ENCODE results near the gene ATP5IF1. TPM values are rescaled to one million over a fixed set of nuclear protein-coding genes. Genes with fewer than 3 reads are reported as not detected.

The ATP5IF1 gene
- total and polyA plus RNA-seq, 2 donors from 2014 or later: 172 to 906 TPM

DNA sequence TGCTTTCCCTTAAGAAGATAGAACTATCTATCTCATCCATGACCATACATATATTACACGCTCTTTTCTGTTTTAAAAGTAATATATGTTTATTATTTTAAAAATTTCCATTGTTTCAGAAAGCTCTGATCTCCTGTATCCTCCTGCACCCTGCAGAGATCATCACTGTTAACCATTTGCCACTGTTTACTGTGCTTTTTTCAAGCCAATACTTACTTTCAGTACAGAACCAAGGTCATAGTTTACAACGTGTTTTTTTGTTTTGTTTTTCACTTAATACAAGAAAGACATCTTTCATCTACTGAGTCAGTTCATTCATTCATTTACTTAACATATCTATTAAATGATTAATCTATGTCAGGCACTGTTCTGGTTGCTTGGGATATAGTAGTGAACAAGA, 33.6 kb downstream of the ATP5IF1 start:
- FAIRE-seq (no peak), DNase-seq (no peak)
- peaks cover 0 to 14% (median 7%) of the 10 kb centered on the region in 3 donors for H3K4me1 ChIP-seq (ENCODE audit: control insufficient read depth in 2 of 3, insufficient read depth in 2 of 3, low read depth in 1 of 3, low read length in 3 of 3)
- H3K4me3 ChIP-seq (ENCODE audit: low read length in 3 of 3): no peak overlapping the region
- no peaks in the 10 kb centered on the region for H3K27me3 ChIP-seq (ENCODE audit: control insufficient read depth, insufficient read depth, low read length)
- H3K9me3 ChIP-seq (ENCODE audit: control insufficient read depth in 2 of 3, insufficient read depth in 1 of 3, low read length in 3 of 3): no peaks in the 10 kb centered on the region
- H3K36me3 ChIP-seq (ENCODE audit: control insufficient read depth in 2 of 3, insufficient read depth in 3 of 3, low read length in 3 of 3): peaks cover 2 to 20% (median 16%) of the 10 kb centered on the region in 3 donors
- no peak overlapping the region for H3K27ac ChIP-seq (ENCODE audit: low read depth in 2 of 2, low read length in 2 of 2)
- intact Hi-C loops (cut with DNase I): no loop called here
- no peak overlapping the region for H3K9ac ChIP-seq (ENCODE audit: low read length in 3 of 3)
- TF ChIP-seq, protein P1, sequence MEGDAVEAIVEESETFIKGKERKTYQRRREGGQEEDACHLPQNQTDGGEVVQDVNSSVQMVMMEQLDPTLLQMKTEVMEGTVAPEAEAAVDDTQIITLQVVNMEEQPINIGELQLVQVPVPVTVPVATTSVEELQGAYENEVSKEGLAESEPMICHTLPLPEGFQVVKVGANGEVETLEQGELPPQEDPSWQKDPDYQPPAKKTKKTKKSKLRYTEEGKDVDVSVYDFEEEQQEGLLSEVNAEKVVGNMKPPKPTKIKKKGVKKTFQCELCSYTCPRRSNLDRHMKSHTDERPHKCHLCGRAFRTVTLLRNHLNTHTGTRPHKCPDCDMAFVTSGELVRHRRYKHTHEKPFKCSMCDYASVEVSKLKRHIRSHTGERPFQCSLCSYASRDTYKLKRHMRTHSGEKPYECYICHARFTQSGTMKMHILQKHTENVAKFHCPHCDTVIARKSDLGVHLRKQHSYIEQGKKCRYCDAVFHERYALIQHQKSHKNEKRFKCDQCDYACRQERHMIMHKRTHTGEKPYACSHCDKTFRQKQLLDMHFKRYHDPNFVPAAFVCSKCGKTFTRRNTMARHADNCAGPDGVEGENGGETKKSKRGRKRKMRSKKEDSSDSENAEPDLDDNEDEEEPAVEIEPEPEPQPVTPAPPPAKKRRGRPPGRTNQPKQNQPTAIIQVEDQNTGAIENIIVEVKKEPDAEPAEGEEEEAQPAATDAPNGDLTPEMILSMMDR (IDR thresholded peaks at IDR 0.05; ENCODE audit: borderline replicate concordance, extremely low read depth, insufficient read depth): no peak

- FAIRE-seq: no peak
- Histone ChIP-seq H3K9ac (ENCODE audit: low read length in 3 of 3) (no peak overlapping the region), H3K36me3 (ENCODE audit: control insufficient read depth in 2 of 3, insufficient read depth in 3 of 3, low read length in 3 of 3) (peaks cover 5 to 31% (median 20%) of the 10 kb centered on the region in 3 donors), H3K27ac (ENCODE audit: low read depth in 2 of 2, low read length in 2 of 2) (no peak overlapping the region), H3K9me3 (ENCODE audit: control insufficient read depth in 2 of 3, insufficient read depth in 1 of 3, low read length in 3 of 3) (no peaks in the 10 kb centered on the region), H3K4me1 (ENCODE audit: control insufficient read depth in 2 of 3, insufficient read depth in 2 of 3, low read depth in 1 of 3, low read length in 3 of 3) (peaks cover 0 to 5% (median 2%) of the 10 kb centered on the region in 3 donors), H3K27me3 (ENCODE audit: control insufficient read depth, insufficient read depth, low read length) (no peaks in the 10 kb centered on the region), H3K4me3 (ENCODE audit: low read length in 3 of 3) (no peak overlapping the region)
- TF ChIP-seq, protein P1 (IDR thresholded peaks at IDR 0.05; ENCODE audit: borderline replicate concordance, extremely low read depth, insufficient read depth): no peak
- no peak for DNase-seq
- intact Hi-C loops (cut with DNase I): no loop called here
Measured at GRCh38 chr1:28272215-28272852, 36.4 kb downstream of the ATP5IF1 start.

DNA sequence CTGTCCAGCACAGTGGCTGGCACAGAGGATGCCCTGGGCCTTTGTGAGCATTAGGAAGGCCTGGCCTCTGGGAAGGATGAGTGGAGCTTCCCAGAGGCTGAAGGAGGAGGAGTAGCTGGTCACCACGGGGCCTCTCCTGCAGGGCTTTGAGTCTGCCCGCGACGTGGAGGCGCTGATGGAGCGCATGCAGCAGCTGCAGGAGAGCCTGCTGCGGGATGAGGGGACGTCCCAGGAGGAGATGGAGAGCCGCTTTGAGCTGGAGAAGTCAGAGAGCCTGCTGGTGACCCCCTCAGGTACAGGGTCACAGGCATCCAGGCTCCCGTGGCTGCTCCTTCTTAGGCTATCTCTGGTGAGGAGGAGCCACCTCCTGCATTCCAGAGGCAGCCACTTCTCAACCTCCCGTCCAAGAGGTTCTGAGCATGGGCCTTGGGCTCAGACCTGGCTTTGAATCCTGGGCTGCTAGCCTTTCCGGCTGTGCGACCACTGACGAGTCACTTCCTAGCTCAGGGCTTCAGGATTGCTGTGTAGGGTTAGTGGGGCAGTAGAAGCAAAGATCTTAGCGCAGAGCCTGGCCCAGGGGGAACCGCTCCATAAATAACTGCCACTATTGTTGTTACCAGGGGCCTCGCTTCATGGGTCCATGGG, 37.4 kb downstream of the ATP5IF1 start:
- Histone ChIP-seq H3K4me1 (ENCODE audit: control insufficient read depth in 2 of 3, insufficient read depth in 2 of 3, low read depth in 1 of 3, low read length in 3 of 3) (no peaks in the 10 kb centered on the region), H3K27me3 (ENCODE audit: control insufficient read depth, insufficient read depth, low read length) (no peaks in the 10 kb centered on the region), H3K4me3 (ENCODE audit: low read length in 3 of 3) (no peak overlapping the region), H3K9ac (ENCODE audit: low read length in 3 of 3) (no peak overlapping the region), H3K36me3 (ENCODE audit: control insufficient read depth in 2 of 3, insufficient read depth in 3 of 3, low read length in 3 of 3) (peaks cover 5 to 38% (median 24%) of the 10 kb centered on the region in 3 donors), H3K27ac (ENCODE audit: low read depth in 2 of 2, low read length in 2 of 2) (no peak overlapping the region), H3K9me3 (ENCODE audit: control insufficient read depth in 2 of 3, insufficient read depth in 1 of 3, low read length in 3 of 3) (no peaks in the 10 kb centered on the region)
- intact Hi-C loops (cut with DNase I): no loop called here
- no peak for FAIRE-seq
- TF ChIP-seq, protein P1 (IDR thresholded peaks at IDR 0.05; ENCODE audit: borderline replicate concordance, extremely low read depth, insufficient read depth): no peak
- DNase-seq: no peak

All from kidney (tissue), 14 donors.